H9 (cell line): ENCODE results near the gene PSMB9. TPM values are rescaled to one million over a fixed set of nuclear protein-coding genes. Genes with fewer than 3 reads are reported as not detected.

Experiments
- DNase-seq: peaks from one replicate; pipeline ENCODE4 v3.0.0-alpha.2; 2017
- H2AFZ ChIP-seq: one replicate; pipeline ENCODE4 v1.6.1; 2013; ENCODE audit warnings: mild to moderate bottlenecking, low read length, control low read depth, moderate library complexity
- H2AK5ac ChIP-seq: 2 replicates; pipeline ENCODE4 v1.6.1; 2013; ENCODE audit warnings: low read length, control low read depth, mixed read lengths; ENCODE audit not compliant: insufficient read length
- H2BK120ac ChIP-seq: one replicate; pipeline ENCODE4 v1.6.1; 2013; ENCODE audit warnings: low read depth, mild to moderate bottlenecking, low read length, control low read depth, inconsistent platforms; ENCODE audit not compliant: poor library complexity, severe bottlenecking
- H2BK12ac ChIP-seq: 2 replicates; pipeline ENCODE4 v1.6.1; 2013; ENCODE audit warnings: low read length, control low read depth, mixed read lengths, low read depth; ENCODE audit not compliant: insufficient read length
- H2BK15ac ChIP-seq: 2 replicates; pipeline ENCODE4 v1.6.1; 2013; ENCODE audit warnings: low read depth, low read length, control low read depth
- H2BK20ac ChIP-seq: one replicate; pipeline ENCODE4 v1.6.1; 2013; ENCODE audit warnings: low read depth, mild to moderate bottlenecking, low read length, control low read depth, inconsistent platforms; ENCODE audit not compliant: poor library complexity, severe bottlenecking
- H2BK5ac ChIP-seq: 2 replicates; pipeline ENCODE4 v1.6.1; 2013; ENCODE audit warnings: low read length, control low read depth, mixed read lengths; ENCODE audit not compliant: insufficient read length
- H3K14ac ChIP-seq: 2 replicates; pipeline ENCODE4 v1.6.1; 2013; ENCODE audit warnings: low read length, control low read depth; ENCODE audit not compliant: insufficient read depth
- H3K18ac ChIP-seq: 2 replicates; pipeline ENCODE4 v1.6.1; 2013; ENCODE audit warnings: low read depth, mild to moderate bottlenecking, mixed read lengths, low read length, control low read depth; ENCODE audit not compliant: insufficient read length
- H3K23ac ChIP-seq: 2 replicates; pipeline ENCODE4 v1.6.1; 2013; ENCODE audit warnings: low read length, control low read depth, mixed read lengths, low read depth; ENCODE audit not compliant: insufficient read length
- H3K23me2 ChIP-seq: 2 replicates; pipeline ENCODE4 v1.6.1; 2013; ENCODE audit warnings: low read depth, mild to moderate bottlenecking, mixed read lengths, low read length, control low read depth; ENCODE audit not compliant: insufficient read length, poor library complexity, severe bottlenecking
- H3K27ac ChIP-seq: 2 replicates; pipeline ENCODE4 v1.5.1; 2013; ENCODE audit warnings: low read length, control low read depth, mixed read lengths, low read depth; ENCODE audit not compliant: insufficient read length
- H3K27me3 ChIP-seq: 2 replicates; pipeline ENCODE4 v1.6.1; 2013; ENCODE audit warnings: low read length, control low read depth, inconsistent platforms; ENCODE audit not compliant: insufficient read depth
- H3K4ac ChIP-seq: 2 replicates; pipeline ENCODE4 v1.6.1; 2013; ENCODE audit warnings: low read depth, mild to moderate bottlenecking, control low read depth, inconsistent platforms, low read length, moderate library complexity
- H3K4me1 ChIP-seq: 2 replicates; pipeline ENCODE4 v1.6.1; 2013; ENCODE audit warnings: low read length, control low read depth, inconsistent platforms; ENCODE audit not compliant: insufficient read depth
- H3K4me2 ChIP-seq: 2 replicates; pipeline ENCODE4 v1.6.1; 2013; ENCODE audit warnings: low read length, control low read depth, mixed read lengths; ENCODE audit not compliant: insufficient read length, insufficient read depth
- H3K56ac ChIP-seq: 2 replicates; pipeline ENCODE4 v1.6.1; 2013; ENCODE audit warnings: low read depth, mild to moderate bottlenecking, mixed read lengths, low read length, control low read depth; ENCODE audit not compliant: insufficient read length
- H3K79me1 ChIP-seq: 2 replicates; pipeline ENCODE4 v1.6.1; 2013; ENCODE audit warnings: low read depth, mild to moderate bottlenecking, moderate library complexity, low read length, control low read depth, inconsistent platforms; ENCODE audit not compliant: insufficient read depth, poor library complexity, severe bottlenecking
- H3K79me2 ChIP-seq: 2 replicates; pipeline ENCODE4 v1.6.1; 2013; ENCODE audit warnings: low read length, control low read depth, inconsistent platforms; ENCODE audit not compliant: insufficient read depth
- H3K9ac ChIP-seq: 2 replicates; pipeline ENCODE4 v1.6.1; 2013; ENCODE audit warnings: low read length, control low read depth, mixed read lengths; ENCODE audit not compliant: insufficient read length; ENCODE audit errors: extremely low read depth
- H3K9me3 ChIP-seq: one replicate; pipeline ENCODE4 v1.6.1; 2013; ENCODE audit warnings: low read depth, low read length, inconsistent platforms; ENCODE audit not compliant: control insufficient read depth
- H3T11ph ChIP-seq: one replicate; pipeline ENCODE4 v1.6.1; 2013; ENCODE audit warnings: mild to moderate bottlenecking, low read length, control low read depth, inconsistent platforms
- H4K20me1 ChIP-seq: one replicate; pipeline ENCODE4 v1.6.1; 2013; ENCODE audit not compliant: control insufficient read depth, insufficient read length, insufficient read depth
- H4K5ac ChIP-seq: 2 replicates; pipeline ENCODE4 v1.6.1; 2013; ENCODE audit warnings: low read depth, mild to moderate bottlenecking, mixed read lengths, low read length, control low read depth; ENCODE audit not compliant: insufficient read length
- H4K8ac ChIP-seq: replicated peaks from 2 replicates; pipeline ENCODE4 v1.6.1; 2013; ENCODE audit warnings: low read length, control low read depth, mixed read lengths, low read depth; ENCODE audit not compliant: insufficient read length
- H4K91ac ChIP-seq: 2 replicates; pipeline ENCODE4 v1.6.1; 2013; ENCODE audit warnings: low read depth, mild to moderate bottlenecking, moderate library complexity, mixed read lengths, low read length, control low read depth; ENCODE audit not compliant: insufficient read length
- H3K27ac Mint-ChIP-seq, 3 experiments: 2 replicates in 2 of 3; 3 replicates in 1 of 3; pipeline ENCODE4 v1.8.0; 2020 to 2021; ENCODE audit warnings: mixed read lengths in 3 of 3, mild to moderate bottlenecking in 1 of 3, moderate library complexity in 1 of 3
- H3K27me3 Mint-ChIP-seq: 2 replicates; pipeline ENCODE4 v1.8.0; 2021; ENCODE audit warnings: low read depth, mild to moderate bottlenecking, moderate library complexity, mixed read lengths
- H3K36me3 Mint-ChIP-seq, 3 experiments: 2 replicates in 2 of 3; 3 replicates in 1 of 3; pipeline ENCODE4 v1.8.0; 2020 to 2021; ENCODE audit warnings: low read depth in 3 of 3, mixed read lengths in 3 of 3; ENCODE audit not compliant: insufficient read depth in 1 of 3
- H3K4me1 Mint-ChIP-seq, 2 experiments: 2 replicates each; pipeline ENCODE4 v1.8.0; 2020; ENCODE audit warnings: mixed read lengths in 2 of 2
- H3K4me3 Mint-ChIP-seq, 2 experiments: 2 replicates in 1 of 2; 3 replicates in 1 of 2; pipeline ENCODE4 v1.8.0; 2020 to 2021; ENCODE audit warnings: mild to moderate bottlenecking in 2 of 2, mixed read lengths in 2 of 2, moderate library complexity in 1 of 2
- H3K9me3 Mint-ChIP-seq, 2 experiments: 2 replicates in 1 of 2; 3 replicates in 1 of 2; pipeline ENCODE4 v1.8.0; 2020; ENCODE audit warnings: mild to moderate bottlenecking in 2 of 2, mixed read lengths in 2 of 2, moderate library complexity in 1 of 2
- WGBS: extraction: QIAGEN DNeasy Blood & Tissue Kit; methylation state at CpG from one replicate; pipeline ENCODE4 v1.1.7; 2013; ENCODE audit warnings: missing lambda C conversion rate, low lambda C conversion rate, mixed read lengths; ENCODE audit not compliant: insufficient read length; ENCODE audit errors: extremely low coverage; 5-methylcytosine and 5-hydroxymethylcytosine counted together
- total RNA-seq: library from RNA; stranded (reverse); gene quantifications from 2 replicates; pipeline ENCODE4 v1.2.1, GENCODE V29; 2021
- TF ChIP-seq, protein P1 (sequence below): fragments of 200-600 bp; sonication (generic); conservative IDR thresholded peaks from 3 replicates; pipeline ENCODE4 v1.8.0; 2021; ENCODE audit warnings: antibody characterized with exemption, mild to moderate bottlenecking

PSMB9 gene
- total RNA-seq, 1 experiment from 2014 or later: 3.5 TPM

DNA sequence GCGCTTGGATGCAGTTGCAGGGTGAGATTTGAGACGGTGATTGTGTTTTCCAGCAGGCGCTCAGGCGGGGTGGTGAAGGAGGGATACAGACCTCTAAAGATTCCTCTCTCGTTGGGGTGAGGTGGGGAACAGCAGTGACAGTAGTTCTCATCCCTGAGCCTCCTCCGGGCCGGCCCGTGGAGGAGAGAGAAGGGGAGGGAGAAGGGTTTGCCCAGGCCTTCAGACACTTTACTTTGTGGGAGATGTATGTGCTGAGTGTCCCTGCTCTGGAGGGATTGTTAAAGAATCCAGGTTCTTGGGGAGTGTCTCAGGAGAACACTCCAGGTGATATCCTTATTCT, 41.0 kb downstream of the PSMB9 start:
- peaks cover 10 to 19% of the 10 kb centered on the region in 2 experiments for H3K4me1 Mint-ChIP-seq
- H3K79me1 ChIP-seq: no peaks in the 10 kb centered on the region
- no peaks in the 10 kb centered on the region for H4K20me1 ChIP-seq
- no peak overlapping the region for H3K4ac ChIP-seq
- no peak overlapping the region for H2AK5ac ChIP-seq
- TF ChIP-seq, protein P1, sequence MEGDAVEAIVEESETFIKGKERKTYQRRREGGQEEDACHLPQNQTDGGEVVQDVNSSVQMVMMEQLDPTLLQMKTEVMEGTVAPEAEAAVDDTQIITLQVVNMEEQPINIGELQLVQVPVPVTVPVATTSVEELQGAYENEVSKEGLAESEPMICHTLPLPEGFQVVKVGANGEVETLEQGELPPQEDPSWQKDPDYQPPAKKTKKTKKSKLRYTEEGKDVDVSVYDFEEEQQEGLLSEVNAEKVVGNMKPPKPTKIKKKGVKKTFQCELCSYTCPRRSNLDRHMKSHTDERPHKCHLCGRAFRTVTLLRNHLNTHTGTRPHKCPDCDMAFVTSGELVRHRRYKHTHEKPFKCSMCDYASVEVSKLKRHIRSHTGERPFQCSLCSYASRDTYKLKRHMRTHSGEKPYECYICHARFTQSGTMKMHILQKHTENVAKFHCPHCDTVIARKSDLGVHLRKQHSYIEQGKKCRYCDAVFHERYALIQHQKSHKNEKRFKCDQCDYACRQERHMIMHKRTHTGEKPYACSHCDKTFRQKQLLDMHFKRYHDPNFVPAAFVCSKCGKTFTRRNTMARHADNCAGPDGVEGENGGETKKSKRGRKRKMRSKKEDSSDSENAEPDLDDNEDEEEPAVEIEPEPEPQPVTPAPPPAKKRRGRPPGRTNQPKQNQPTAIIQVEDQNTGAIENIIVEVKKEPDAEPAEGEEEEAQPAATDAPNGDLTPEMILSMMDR: no peak
- H3T11ph ChIP-seq: no peak overlapping the region
- peaks cover 2% of the 10 kb centered on the region; the same call in 1 of the 2 replicates for H3K79me2 ChIP-seq
- no peak overlapping the region for H2BK5ac ChIP-seq
- no peak overlapping the region for H4K5ac ChIP-seq
- H3K27me3 Mint-ChIP-seq: no peaks in the 10 kb centered on the region
- H3K27ac ChIP-seq: no peak overlapping the region
- no peaks in the 10 kb centered on the region for H3K9me3 ChIP-seq
- no peak overlapping the region for H2BK12ac ChIP-seq
- peak overlapping the region; percentile 96 to 98 for H3K4me3 Mint-ChIP-seq
- H2BK20ac ChIP-seq: no peak overlapping the region
- H3K18ac ChIP-seq: no peak overlapping the region
- H3K4me1 ChIP-seq: peaks cover 3% of the 10 kb centered on the region; the same call in 1 of the 2 replicates
- H2BK15ac ChIP-seq: no peak overlapping the region
- H3K27ac Mint-ChIP-seq: peak overlapping the region in 2 of 3 experiments; percentile 73 to 92; a peak in 3 of 7 replicates
- H3K23me2 ChIP-seq: peaks cover 13% of the 10 kb centered on the region
- no peak overlapping the region for H2BK120ac ChIP-seq
- DNase-seq: no peak
- no peak overlapping the region for H2AFZ ChIP-seq
- H3K56ac ChIP-seq: no peak overlapping the region
- no CpG with 5 or more reads among the region's 8 CpGs for WGBS
- H3K4me2 ChIP-seq: peak overlapping the region; percentile 72
- no peaks in the 10 kb centered on the region for H3K27me3 ChIP-seq
- H3K9ac ChIP-seq: peak overlapping the region; percentile 64
- H4K8ac ChIP-seq: no peak overlapping the region
- peaks cover 0 to 2% (median 0%) of the 10 kb centered on the region in 3 experiments; a peak in 2 of 7 replicates for H3K36me3 Mint-ChIP-seq
- peak overlapping the region; percentile 26; the same call in 1 of the 2 replicates for H3K14ac ChIP-seq
- no peak overlapping the region for H3K23ac ChIP-seq
- H4K91ac ChIP-seq: no peak overlapping the region
- H3K9me3 Mint-ChIP-seq: no peaks in the 10 kb centered on the region; a peak in 2 of 5 replicates
